Vagina (tissue), 2 donors: ENCODE results near the gene MEIOB. TPM values are rescaled to one million over a fixed set of nuclear protein-coding genes. Genes with fewer than 3 reads are reported as not detected.
"Not testable (repeated sequence)": the region's sequence is repeated elsewhere in the genome, so short reads cannot be mapped to it uniquely, and the experiment has no call there.

Experiments used
- DNase-seq, 2 donors: peaks; one replicate each; pipeline ENCODE4 v3.0.0-alpha.2; 2017; ENCODE audit errors: extremely low spot score in 2 of 2
- H3K27ac ChIP-seq: fragments of 200-600 bp; sonication (generic); one replicate; pipeline ENCODE4 v1.5.1; 2019
- H3K27me3 ChIP-seq: fragments of 200-600 bp; sonication (generic); one replicate; pipeline ENCODE4 v1.5.1; 2019
- H3K36me3 ChIP-seq, 2 donors: fragments of 200-600 bp; sonication (generic); one replicate each; pipeline ENCODE4 v1.5.1; 2017 to 2019
- H3K4me1 ChIP-seq: fragments of 200-600 bp; sonication (generic); one replicate; pipeline ENCODE4 v1.5.1; 2019
- H3K4me3 ChIP-seq, 2 donors: fragments of 200-600 bp; sonication (generic); 1 replicate in 1 of 2; 2 replicates in 1 of 2; pipeline ENCODE4 v1.5.1; 2016 to 2019
- H3K9me3 ChIP-seq: fragments of 200-600 bp; sonication (generic); one replicate; pipeline ENCODE4 v1.5.1; 2019
- POLR2A ChIP-seq, 2 donors: fragments of 450-650 bp; IDR thresholded peaks; one replicate each; pipeline ENCODE4 v1.6.1; 2017; ENCODE audit warnings: antibody characterized with exemption in 2 of 2, mild to moderate bottlenecking in 2 of 2, moderate library complexity in 2 of 2
- POLR2AphosphoS5 ChIP-seq, 2 donors: sonication (generic); formaldehyde crosslinking; IDR thresholded peaks; one replicate each; pipeline ENCODE4 v1.9.0; 2017; ENCODE audit warnings: antibody characterized with exemption in 2 of 2, mild to moderate bottlenecking in 2 of 2, low read depth in 1 of 2; ENCODE audit not compliant: insufficient read depth in 1 of 2
- intact Hi-C: fragments of 100-400 bp; cut with DNase I; formaldehyde crosslinking; loops from one replicate; pipeline ENCODE4 v1.15.1; 2023
- total RNA-seq: library from RNA; depleted of rRNA; stranded (reverse); fragments of >200 nt; gene quantifications from one replicate; pipeline ENCODE4 v1.2.3, GENCODE V29; 2016
- TF ChIP-seq, protein P1 (sequence below), 3 experiments: fragments of 450-650 bp in 2 of 3; fragments of 200-600 bp in 1 of 3; sonication (generic) in 1 of 3; IDR thresholded peaks; one replicate each; pipeline ENCODE4 v1.5.1; 2017 to 2019; ENCODE audit warnings: antibody characterized with exemption in 3 of 3, mild to moderate bottlenecking in 2 of 3, moderate library complexity in 2 of 3

Gene MEIOB
- total RNA-seq, 1 donor from 2014 or later = not detected

DNA sequence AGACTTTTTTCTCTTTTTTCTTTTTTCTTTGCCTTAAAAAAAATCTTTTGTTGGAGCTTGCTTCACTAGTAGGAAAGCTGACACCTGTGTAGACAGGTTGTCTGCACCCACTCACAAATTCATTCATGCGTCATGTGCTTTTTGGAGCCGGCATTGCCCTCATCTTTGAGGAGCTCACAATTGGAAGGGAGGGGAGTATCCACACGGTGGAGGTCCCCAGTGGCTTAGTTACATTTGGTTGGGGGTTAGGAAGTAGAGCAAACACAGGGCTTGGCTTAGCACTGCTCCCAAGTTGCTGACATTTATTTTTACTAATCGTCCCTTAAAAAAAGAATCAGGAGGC is 18.7 kb upstream of the MEIOB start:
- no peaks in the 10 kb centered on the region for H3K27me3 ChIP-seq
- TF ChIP-seq POLR2A (IDR thresholded peaks at IDR 0.05) = no peak
- TF ChIP-seq, protein P1, sequence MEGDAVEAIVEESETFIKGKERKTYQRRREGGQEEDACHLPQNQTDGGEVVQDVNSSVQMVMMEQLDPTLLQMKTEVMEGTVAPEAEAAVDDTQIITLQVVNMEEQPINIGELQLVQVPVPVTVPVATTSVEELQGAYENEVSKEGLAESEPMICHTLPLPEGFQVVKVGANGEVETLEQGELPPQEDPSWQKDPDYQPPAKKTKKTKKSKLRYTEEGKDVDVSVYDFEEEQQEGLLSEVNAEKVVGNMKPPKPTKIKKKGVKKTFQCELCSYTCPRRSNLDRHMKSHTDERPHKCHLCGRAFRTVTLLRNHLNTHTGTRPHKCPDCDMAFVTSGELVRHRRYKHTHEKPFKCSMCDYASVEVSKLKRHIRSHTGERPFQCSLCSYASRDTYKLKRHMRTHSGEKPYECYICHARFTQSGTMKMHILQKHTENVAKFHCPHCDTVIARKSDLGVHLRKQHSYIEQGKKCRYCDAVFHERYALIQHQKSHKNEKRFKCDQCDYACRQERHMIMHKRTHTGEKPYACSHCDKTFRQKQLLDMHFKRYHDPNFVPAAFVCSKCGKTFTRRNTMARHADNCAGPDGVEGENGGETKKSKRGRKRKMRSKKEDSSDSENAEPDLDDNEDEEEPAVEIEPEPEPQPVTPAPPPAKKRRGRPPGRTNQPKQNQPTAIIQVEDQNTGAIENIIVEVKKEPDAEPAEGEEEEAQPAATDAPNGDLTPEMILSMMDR (IDR thresholded peaks at IDR 0.05) = no peak
- TF ChIP-seq POLR2AphosphoS5 (IDR thresholded peaks at IDR 0.05; ENCODE audit: insufficient read depth in 1 of 2, low read depth in 1 of 2) = no peak
- H3K4me3 ChIP-seq = no peak overlapping the region
- H3K27ac ChIP-seq = no peak overlapping the region
- DNase-seq = no peak
- no peaks in the 10 kb centered on the region for H3K9me3 ChIP-seq
- intact Hi-C loops = no loop called here
- no peaks in the 10 kb centered on the region for H3K4me1 ChIP-seq
- H3K36me3 ChIP-seq = no peaks in the 10 kb centered on the region

DNA sequence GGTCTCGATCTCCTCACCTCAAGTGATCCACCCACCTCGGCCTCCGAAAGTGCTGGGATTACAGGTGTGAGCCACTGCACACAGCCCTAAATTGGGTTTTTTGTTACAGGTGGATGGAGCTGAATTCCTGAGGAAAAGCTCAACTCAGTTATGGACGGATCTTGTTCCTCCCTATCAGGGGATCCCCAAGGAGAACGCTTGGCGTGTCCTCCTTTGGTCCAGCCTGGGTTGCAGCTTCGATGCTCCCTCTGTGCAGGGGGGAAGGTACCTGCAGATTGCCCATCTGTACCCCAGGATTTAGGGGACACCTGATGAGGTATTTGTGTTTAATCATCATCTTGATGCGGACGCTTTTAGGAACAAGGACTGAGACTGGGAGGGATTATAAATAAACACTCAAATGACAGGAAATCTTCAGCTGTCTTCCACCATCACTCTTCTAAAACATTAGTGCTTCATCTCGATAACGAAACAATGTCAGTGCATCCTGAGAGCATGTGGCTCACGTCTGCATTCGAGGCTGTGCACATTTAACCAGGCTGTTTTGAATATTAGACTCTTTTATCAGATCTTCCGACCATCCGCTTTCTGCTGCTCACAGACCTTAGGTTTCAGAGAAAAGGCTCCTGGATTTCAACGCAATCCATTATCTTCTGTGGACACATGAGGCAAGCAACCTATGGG is 18.2 kb upstream of the MEIOB start:
- H3K4me1 ChIP-seq = no peaks in the 10 kb centered on the region
- H3K4me3 ChIP-seq = no peak overlapping the region
- intact Hi-C loops = no loop called here
- no peaks in the 10 kb centered on the region for H3K9me3 ChIP-seq
- TF ChIP-seq POLR2AphosphoS5 (IDR thresholded peaks at IDR 0.05; ENCODE audit: insufficient read depth in 1 of 2, low read depth in 1 of 2) (no peak), POLR2A (IDR thresholded peaks at IDR 0.05) (no peak)
- TF ChIP-seq, protein P1 (IDR thresholded peaks at IDR 0.05) = no peak
- H3K27ac ChIP-seq = no peak overlapping the region
- DNase-seq = no peak
- H3K36me3 ChIP-seq = no peaks in the 10 kb centered on the region
- no peaks in the 10 kb centered on the region for H3K27me3 ChIP-seq

DNA sequence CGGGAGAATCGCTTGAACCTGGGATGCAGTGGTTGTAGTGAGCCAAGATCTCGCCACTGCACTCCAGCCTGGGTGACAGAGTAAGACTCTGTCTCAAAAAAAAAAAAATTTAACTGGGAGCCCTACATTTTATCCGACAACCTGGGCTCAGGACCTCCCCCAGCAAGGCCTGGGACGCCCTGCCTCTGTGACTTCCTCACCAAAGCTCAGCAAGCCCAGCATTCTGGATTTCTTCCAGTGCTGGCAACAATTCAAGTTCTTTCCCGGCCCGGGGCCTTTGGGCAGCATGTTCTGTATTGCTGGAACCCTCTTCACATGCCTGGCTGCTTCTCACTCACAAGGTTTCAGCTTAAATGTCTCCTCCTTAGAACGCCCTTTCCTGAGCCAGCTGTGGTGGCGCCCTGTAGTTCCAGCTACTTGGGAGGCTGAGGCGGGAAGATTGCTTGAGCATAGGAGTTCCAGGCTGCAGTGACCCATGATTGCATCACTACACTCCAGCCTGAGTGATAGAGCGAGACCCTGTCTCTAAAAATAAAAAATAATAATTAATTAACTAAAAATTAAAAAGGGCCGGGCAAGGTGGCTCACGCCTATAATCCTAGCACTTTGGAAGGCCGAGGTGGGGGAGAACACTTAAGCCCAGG is 15.9 kb upstream of the MEIOB start:
- intact Hi-C loops = no loop called here
- no peak for DNase-seq

DNA sequence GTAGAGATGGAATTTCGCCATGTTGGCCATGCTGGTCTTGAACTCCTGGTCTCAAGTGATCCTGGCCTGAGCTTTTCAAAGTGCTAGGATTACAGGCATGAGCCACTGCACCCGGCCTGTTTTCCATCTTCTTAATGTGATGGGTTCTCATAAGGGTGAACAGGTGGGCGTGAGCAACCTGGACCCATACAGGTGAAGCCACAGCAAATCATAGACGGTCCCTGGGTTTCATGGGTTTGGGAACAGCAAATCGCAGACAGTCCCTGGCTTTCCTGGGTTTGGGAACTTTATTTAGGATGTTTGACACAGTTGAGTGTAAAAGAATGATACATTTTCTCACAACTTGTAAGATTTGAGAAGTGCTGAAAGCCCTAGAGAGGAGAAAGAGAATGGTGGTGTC is 12.9 kb upstream of the MEIOB start:
- no peak overlapping the region for H3K4me3 ChIP-seq
- no peaks in the 10 kb centered on the region for H3K4me1 ChIP-seq
- H3K36me3 ChIP-seq = no peaks in the 10 kb centered on the region
- DNase-seq = no peak
- H3K27ac ChIP-seq = no peak overlapping the region
- no peak for TF ChIP-seq POLR2AphosphoS5 (IDR thresholded peaks at IDR 0.05; ENCODE audit: insufficient read depth in 1 of 2, low read depth in 1 of 2)
- TF ChIP-seq, protein P1 (IDR thresholded peaks at IDR 0.05) = no peak
- TF ChIP-seq POLR2A (IDR thresholded peaks at IDR 0.05) = no peak
- intact Hi-C loops = no loop called here
- H3K9me3 ChIP-seq = no peaks in the 10 kb centered on the region
- H3K27me3 ChIP-seq = no peaks in the 10 kb centered on the region

More for the DNA sequence above, 15.9 kb upstream of the MEIOB start:
- Histone ChIP-seq H3K4me1 (no peaks in the 10 kb centered on the region), H3K36me3 (no peaks in the 10 kb centered on the region), H3K9me3 (no peaks in the 10 kb centered on the region), H3K27me3 (no peaks in the 10 kb centered on the region), H3K27ac (no peak overlapping the region), H3K4me3 (no peak overlapping the region)
- TF ChIP-seq POLR2AphosphoS5 (IDR thresholded peaks at IDR 0.05; ENCODE audit: insufficient read depth in 1 of 2, low read depth in 1 of 2) (no peak), POLR2A (IDR thresholded peaks at IDR 0.05) (no peak)
- TF ChIP-seq, protein P1 (IDR thresholded peaks at IDR 0.05) = no peak

DNA sequence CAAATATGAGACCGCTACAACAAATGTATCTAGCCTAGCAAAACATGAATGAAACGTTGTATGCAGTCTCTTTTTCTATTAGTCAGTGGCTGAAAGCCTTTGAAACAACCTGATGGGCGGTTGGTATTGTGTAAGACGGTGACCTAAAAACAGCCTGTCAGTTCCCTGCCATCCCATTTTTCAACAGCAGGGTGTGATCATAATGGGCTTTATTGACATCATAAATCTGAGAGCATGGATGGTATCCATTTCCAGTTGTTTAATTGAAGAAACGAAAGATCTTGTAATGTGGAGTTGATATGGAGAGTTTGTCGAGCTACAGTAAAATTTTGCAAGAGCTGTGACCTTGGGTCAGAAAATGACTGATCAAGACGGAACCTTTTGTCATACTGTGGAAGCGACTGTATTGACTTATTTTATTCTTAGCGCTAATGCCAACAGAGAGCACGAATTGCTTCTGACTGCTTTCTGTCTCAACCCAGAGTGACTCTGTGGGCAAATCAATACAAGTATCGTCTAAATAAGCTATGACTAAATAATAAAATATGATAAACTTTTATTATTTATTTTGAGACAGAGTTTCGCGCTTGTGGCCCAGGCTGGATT is 12.3 kb upstream of the MEIOB start:
- Histone ChIP-seq H3K4me1 (no peaks in the 10 kb centered on the region), H3K27me3 (no peaks in the 10 kb centered on the region), H3K9me3 (no peaks in the 10 kb centered on the region), H3K36me3 (no peaks in the 10 kb centered on the region), H3K4me3 (no peak overlapping the region), H3K27ac (no peak overlapping the region)
- intact Hi-C loops = no loop called here
- DNase-seq = no peak
- TF ChIP-seq POLR2AphosphoS5 (IDR thresholded peaks at IDR 0.05; ENCODE audit: insufficient read depth in 1 of 2, low read depth in 1 of 2) = no peak

DNA sequence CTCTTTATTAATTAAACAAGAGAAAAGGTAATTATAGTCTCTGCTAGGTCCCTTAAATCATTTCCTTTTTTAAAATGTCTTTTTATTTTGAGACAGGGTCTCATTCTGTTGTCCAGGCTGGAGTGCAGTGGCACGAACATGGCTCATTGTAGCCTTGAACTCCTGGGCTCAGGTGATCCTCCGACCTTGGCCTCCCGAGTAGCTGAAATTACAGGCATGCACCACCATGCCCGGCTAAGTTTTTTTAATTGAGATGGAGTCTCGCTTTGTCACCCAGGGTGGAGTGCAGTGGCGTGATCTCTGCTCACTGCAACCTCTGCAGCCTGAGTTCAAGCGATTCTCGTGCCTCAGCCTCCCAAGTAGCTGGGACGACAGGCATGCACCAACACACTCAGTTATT is 9.2 kb upstream of the MEIOB start:
- H3K4me1 ChIP-seq, H3K36me3 ChIP-seq, H3K27ac ChIP-seq, H3K4me3 ChIP-seq, H3K9me3 ChIP-seq, DNase-seq, intact Hi-C loops, H3K27me3 ChIP-seq: not testable (repeated sequence)
